GM15510 (cell line): ENCODE measurements around the gene PBLD.

ENCODE experiments used
- POLR2A ChIP-seq: IDR thresholded peaks from 3 replicates; pipeline ENCODE4 v1.6.1; 2011; ENCODE audit warnings: borderline replicate concordance; ENCODE audit not compliant: insufficient read length; ENCODE audit errors: extremely low read depth

The PBLD gene

GRCh38 chr10:68336754-68337351, 4.1 kb upstream of the PBLD start:
- no peak for TF ChIP-seq POLR2A

- no peak for TF ChIP-seq POLR2A
Observed at GRCh38 chr10:68334672-68335467, 2.1 kb upstream of the PBLD start.

DNA sequence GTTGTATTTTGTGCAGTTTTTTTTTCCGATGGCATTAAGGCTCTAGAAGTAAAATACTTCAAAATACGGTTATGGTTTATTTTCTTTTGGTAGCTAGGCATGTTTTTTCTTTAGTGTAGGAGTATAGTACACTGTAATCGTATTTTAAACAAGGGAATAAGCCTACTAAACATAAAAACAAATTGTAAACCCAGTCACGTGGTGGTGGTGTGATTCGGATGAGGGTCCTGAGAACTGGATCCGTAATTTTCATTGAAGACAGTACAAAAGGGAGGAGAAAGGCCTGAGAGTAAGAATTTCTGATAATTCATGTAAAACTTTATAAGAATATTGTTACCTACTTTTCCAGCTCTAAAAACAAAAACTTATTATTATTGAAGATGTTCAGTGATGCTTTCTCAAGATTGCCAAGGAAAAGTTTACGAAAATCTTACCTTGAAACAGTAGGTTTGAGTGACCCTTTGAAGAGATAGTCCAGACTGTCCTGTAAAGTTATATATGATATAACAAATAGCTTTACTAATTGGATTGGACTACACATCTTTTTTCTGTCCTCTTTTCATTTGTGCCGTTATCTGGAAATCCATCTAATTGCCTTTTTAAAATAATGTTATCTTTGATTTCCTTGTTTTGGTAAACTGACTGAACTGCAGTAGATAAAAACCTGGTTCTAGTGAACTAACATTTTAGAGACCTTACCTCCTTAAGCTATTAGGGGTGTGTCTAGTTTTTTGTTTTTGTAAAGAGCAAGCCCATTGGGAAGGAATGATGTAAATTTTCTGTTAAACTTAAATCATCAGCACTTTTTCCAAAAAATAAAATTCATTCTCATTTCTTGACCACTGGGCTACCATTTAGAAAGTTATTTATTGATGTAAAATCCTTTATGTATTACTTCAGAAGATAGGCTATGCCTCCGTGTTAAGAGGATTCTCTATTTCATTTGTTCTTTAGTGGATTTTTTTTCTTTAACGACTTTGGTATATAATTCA, 1.0 kb upstream of the PBLD start:
- TF ChIP-seq POLR2A, result no peak

DNA sequence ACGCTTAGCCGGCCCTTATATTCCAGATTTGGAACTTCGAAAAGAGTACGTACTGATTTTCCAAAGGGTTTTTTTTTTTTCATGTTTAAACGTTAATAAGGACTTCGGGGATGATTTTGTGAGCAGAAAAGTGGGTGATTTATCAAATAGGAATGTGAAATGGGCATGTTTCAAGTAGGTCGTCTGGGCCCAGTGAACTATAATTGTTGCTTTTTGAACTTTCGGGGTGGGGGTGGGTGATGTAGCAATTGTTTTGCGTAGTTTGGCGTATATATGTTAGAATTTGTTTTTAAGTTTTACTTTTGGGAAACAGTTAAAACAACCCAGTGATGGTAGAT, 299 bp upstream of the PBLD start:
- TF ChIP-seq POLR2A, result no peak

DNA sequence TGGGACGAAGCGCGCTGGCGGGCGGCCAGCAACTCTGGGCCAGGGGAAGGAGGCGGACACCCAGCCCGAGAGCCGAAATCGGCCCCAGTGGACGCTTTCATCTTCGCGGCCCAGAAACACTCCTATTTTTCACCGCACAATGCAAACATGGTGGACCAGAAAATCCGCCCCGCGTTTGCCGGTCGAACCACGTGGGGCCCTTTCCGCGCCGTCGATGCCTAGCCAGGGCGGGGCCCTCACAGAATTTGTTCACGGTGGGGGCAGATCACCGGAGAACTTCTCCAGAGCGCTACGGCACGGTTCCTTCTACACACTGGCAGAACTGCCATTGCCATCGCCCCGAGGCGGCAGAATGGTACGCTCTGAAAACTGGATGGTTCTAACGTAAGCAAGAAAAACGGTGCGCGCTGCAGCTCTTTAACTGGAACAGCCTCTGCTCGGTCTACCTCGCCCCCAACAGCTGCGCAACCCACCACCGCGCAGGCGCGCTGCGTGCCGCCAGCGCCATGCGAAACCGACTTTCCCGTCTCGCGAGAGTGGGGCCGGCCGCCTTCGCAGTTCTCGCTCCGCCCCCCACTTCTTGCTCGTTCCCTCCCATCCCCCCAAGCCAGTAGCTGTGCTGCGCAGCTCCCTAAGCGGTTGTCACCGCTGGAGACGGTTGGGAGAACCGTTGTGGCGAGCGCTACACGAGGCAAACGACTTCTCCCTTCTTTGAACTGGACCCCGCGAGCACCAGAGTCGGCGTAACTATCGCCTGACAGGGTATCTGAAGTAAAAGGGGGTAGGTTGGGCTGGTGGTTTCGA, 1.1 kb downstream of the PBLD start, which contains the start of gene HNRNPH3:
TSS of gene HNRNPH3 (plus strand) at position 610 of the 804 bp plus-strand sequence. CDS start 5,158 bp downstream, outside the sequence.
- TF ChIP-seq POLR2A, result peak; percentile 99

GRCh38 chr10:68330852-68331454, 1.8 kb downstream of the PBLD start:
- TF ChIP-seq POLR2A, result no peak

GRCh38 chr10:68329506-68329861, 3.2 kb downstream of the PBLD start:
- TF ChIP-seq POLR2A, result no peak

- TF ChIP-seq POLR2A, result no peak
Observed at GRCh38 chr10:68327889-68328786, 4.6 kb downstream of the PBLD start.

- TF ChIP-seq POLR2A, result no peak
Observed at GRCh38 chr10:68318331-68319059, 14.2 kb downstream of the PBLD start.

- TF ChIP-seq POLR2A, result no peak
Observed at GRCh38 chr10:68315582-68315981, 17.1 kb downstream of the PBLD start.

DNA sequence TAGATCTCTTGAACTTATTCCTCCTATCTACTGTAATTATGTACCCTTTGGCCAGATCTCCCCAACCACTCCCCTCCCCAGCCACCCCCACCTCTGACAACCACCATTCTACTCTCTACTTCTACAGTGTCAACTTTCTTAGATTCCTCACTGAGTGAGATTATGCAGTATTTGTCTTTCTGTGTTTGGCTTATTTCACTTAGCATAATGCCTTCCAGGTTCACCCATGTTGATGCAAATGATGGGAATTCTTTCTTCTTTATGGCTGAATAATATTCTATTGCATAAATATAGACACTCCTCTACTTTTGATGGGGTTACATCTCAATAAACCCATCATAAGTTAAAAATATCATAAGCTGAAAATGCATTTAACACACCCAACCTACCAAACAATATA, 22.2 kb downstream of the PBLD start:
- TF ChIP-seq POLR2A, result no peak

GRCh38 chr10:68305854-68306253, 26.9 kb downstream of the PBLD start:
- no peak for TF ChIP-seq POLR2A

- no peak for TF ChIP-seq POLR2A
Observed at GRCh38 chr10:68303849-68304412, 28.8 kb downstream of the PBLD start.

DNA sequence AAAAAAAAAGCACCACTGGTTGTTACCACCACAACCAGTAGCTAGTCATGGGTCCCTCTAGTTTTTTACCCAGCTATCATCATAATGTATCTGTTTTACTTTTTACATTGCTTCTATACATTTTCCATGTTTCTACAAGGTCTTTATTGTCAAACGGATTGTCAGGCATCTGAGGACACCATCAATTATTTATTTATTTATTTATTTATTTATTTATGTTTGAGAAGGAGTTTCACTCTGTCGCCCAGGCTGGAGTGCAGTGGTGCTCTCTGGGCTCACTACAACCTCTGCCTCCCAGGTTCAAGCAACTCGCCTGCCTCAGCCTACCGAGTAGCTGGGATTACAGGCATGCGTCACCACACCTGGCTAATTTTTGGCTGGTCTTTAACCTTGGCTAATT, 29.9 kb downstream of the PBLD start:
- no peak for TF ChIP-seq POLR2A
